HuH-7.5 (cell line): Measurements from ENCODE around the gene SIAH3.

ENCODE experiments used
- DNase-seq: peaks from one replicate; pipeline ENCODE4 v3.0.0; 2011; ENCODE audit warnings: low spot score

Gene SIAH3

GRCh38 chr13:45733361-45733760 is 118.2 kb downstream of the SIAH3 start:
- no peak for DNase-seq

- DNase-seq: no peak
Observed at GRCh38 chr13:45732916-45733315, 118.6 kb downstream of the SIAH3 start.

DNA sequence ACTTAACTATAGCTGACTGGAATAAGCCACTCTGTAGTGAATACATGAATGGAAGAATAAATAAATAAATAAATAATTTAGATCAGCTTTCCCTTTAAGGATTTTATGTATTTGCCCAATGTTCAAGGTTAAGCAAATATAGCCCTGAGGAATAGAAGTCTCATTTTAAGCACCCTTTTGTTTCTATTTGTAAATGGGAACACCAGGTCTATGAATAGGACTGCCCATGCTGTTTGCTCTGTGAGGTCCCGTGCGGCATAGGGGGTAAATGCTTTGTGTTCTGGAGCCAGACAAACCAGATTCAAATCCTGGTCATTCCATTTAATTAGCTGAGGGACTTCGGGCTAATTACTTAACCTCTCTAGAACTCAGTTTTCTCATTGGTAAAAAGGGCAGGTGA is 120.1 kb downstream of the SIAH3 start:
- no peak for DNase-seq

GRCh38 chr13:45728759-45729158 is 122.8 kb downstream of the SIAH3 start:
- no peak for DNase-seq
